Upper lobe of left lung (tissue), 6 donors: ENCODE data around the gene ANKRD18B. TPM values are rescaled to one million over a fixed set of nuclear protein-coding genes. Genes with fewer than 3 reads are reported as not detected.
"Not testable (repeated sequence)": the region's sequence is repeated elsewhere in the genome, so short reads cannot be mapped to it uniquely, and the experiment has no call there.

Experiments
- ATAC-seq, 2 donors: fragments of 200-7000 bp; cut with Tn5 transposase; one replicate each; pipeline ENCODE4 v1.9.1; 2022; ENCODE audit warnings: mild to moderate bottlenecking in 2 of 2, moderate library complexity in 2 of 2; ENCODE audit not compliant: low FRiP score in 2 of 2
- DNase-seq, 2 donors: peaks; one replicate each; pipeline ENCODE4 v3.0.0-alpha.2; 2019 to 2020
- H3K27ac ChIP-seq, 4 donors: fragments of 200-600 bp; sonication (generic); one replicate each; pipeline ENCODE4 v1.5.1; 2016 to 2019
- H3K27me3 ChIP-seq, 4 donors: fragments of 200-600 bp; sonication (generic); one replicate each; pipeline ENCODE4 v1.5.1; 2017 to 2019
- H3K36me3 ChIP-seq, 4 donors: fragments of 200-600 bp; sonication (generic); one replicate each; pipeline ENCODE4 v1.5.1; 2016 to 2019
- H3K4me1 ChIP-seq, 4 donors: fragments of 200-600 bp; sonication (generic); one replicate each; pipeline ENCODE4 v1.5.1; 2018 to 2019
- H3K4me3 ChIP-seq, 4 donors: fragments of 200-600 bp; sonication (generic); one replicate each; pipeline ENCODE4 v1.5.1; 2017 to 2019; ENCODE audit warnings: mild to moderate bottlenecking in 2 of 4, moderate library complexity in 1 of 4
- H3K9me3 ChIP-seq, 4 donors: fragments of 200-600 bp; sonication (generic); one replicate each; pipeline ENCODE4 v1.5.1; 2018 to 2019
- WGBS, 2 donors: methylation state at CpG; one replicate each; pipeline ENCODE4 v1.1.5; 2017 to 2018; 5-methylcytosine and 5-hydroxymethylcytosine counted together
- total RNA-seq, 6 donors: library from RNA; depleted of rRNA in 4 of 6; stranded (reverse); fragments of >200 nt in 4 of 6; gene quantifications; one replicate each; pipeline versions ENCODE4 v1.1.0 to v1.2.1, GENCODE V29; 2016 to 2021
- donor health status: DM: no; HTN: no; CAD: no; lungs with moderate emphysema.
- donor health status: DM: no; HTN: yes; CAD: no; lungs with severe emphysema.

Gene ANKRD18B
- total RNA-seq, 6 donors from 2014 or later: 1.1 to 2.0 TPM; not detected in 4

- not testable (repeated sequence) for DNase-seq, H3K27ac ChIP-seq, H3K4me1 ChIP-seq, H3K36me3 ChIP-seq, H3K4me3 ChIP-seq, H3K9me3 ChIP-seq, ATAC-seq, H3K27me3 ChIP-seq
- WGBS, 2 donors: 40 to 45% methylated on average over 2 of the region's 2 CpGs
Measured at GRCh38 chr9:33582686-33583085, 58.6 kb downstream of the ANKRD18B start.

GRCh38 chr9:33586128-33586527 is 62.1 kb downstream of the ANKRD18B start:
- not testable (repeated sequence) for H3K4me3 ChIP-seq, H3K9me3 ChIP-seq, H3K4me1 ChIP-seq, H3K27ac ChIP-seq, DNase-seq, H3K27me3 ChIP-seq, ATAC-seq, H3K36me3 ChIP-seq
- WGBS, 2 donors: 79% methylated on average over 1 of the region's 1 CpG; no CpG with 5 or more reads in 1 of the 2 donors

- H3K9me3 ChIP-seq, H3K36me3 ChIP-seq, H3K27ac ChIP-seq, H3K4me3 ChIP-seq, H3K27me3 ChIP-seq, DNase-seq, H3K4me1 ChIP-seq, ATAC-seq: not testable (repeated sequence)
- no CpG with 5 or more reads among the region's 2 CpGs for WGBS, 2 donors
Measured at GRCh38 chr9:33587799-33588198, 63.7 kb downstream of the ANKRD18B start.

DNA sequence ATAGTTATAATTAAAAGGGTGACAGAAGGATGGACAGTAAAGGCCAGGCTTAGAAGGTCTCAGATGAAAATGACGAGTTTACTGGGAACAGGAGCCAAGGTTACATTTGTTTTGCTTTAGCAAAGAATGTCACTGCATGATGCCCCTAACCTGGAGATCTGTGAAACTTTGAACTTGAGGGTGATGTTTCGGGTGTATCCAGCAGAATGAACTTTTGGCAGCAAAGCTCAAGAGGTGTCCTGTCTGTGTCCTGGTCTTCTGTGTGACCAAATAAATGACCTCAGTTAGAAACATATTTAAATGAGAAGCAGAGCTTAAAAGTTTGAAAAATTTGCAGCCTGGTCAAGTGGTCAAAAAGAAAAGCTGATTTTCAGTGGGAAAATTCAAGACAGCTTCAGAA is 64.8 kb downstream of the ANKRD18B start:
- ATAC-seq, H3K9me3 ChIP-seq, H3K4me3 ChIP-seq, DNase-seq, H3K36me3 ChIP-seq, H3K4me1 ChIP-seq, H3K27me3 ChIP-seq, H3K27ac ChIP-seq: not testable (repeated sequence)
- 88 to 89% methylated on average over 1 of the region's 2 CpGs for WGBS, 2 donors

DNA sequence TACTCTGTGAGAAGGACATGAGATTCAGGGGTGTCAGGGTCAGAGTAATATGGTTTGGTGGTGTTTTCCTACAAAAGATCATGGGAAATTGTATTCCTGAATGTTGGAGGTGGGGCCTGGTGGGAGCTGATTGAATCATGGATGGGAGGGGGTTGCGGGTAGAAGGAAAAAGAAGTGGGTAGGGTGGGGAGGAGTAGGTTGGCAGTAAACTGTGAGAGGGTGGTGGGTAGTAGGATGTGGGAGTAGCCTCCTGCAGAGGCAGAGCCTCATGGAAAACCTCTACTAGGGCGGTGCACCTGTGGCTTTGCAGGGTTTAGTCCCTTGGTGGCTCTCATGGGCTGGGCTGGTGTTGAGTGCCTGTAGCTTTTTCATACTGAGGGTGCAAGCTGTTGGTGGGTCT is 66.8 kb downstream of the ANKRD18B start:
- not testable (repeated sequence) for H3K36me3 ChIP-seq, DNase-seq, H3K9me3 ChIP-seq, H3K4me1 ChIP-seq, H3K27ac ChIP-seq, H3K27me3 ChIP-seq, H3K4me3 ChIP-seq, ATAC-seq
- WGBS, 2 donors: 80 to 93% methylated on average over 2 of the region's 2 CpGs

DNA sequence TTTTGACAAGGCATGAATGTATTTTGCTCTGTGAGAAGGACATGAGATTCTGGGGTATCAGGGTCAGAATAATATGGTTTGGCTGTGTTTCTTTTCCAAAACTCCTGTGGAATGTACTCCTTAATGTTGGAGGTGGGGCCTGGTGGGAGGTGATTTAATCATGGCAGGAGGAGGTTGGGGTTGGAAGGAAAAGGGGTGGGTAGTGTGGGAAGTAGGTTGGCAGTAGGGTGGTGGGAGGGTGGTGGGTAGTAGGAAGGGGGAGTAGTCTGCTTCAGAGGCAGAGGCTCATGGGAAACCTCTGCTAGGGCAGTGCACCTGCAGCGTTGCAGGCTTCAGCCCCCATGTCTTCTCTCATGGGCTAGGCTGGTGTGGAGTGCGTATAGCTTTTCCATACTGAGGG is 72.9 kb downstream of the ANKRD18B start:
- H3K27ac ChIP-seq, ATAC-seq, DNase-seq, H3K27me3 ChIP-seq, H3K36me3 ChIP-seq, H3K4me1 ChIP-seq, H3K4me3 ChIP-seq, H3K9me3 ChIP-seq: not testable (repeated sequence)
- WGBS, 2 donors: 100% methylated on average over 2 of the region's 2 CpGs

DNA sequence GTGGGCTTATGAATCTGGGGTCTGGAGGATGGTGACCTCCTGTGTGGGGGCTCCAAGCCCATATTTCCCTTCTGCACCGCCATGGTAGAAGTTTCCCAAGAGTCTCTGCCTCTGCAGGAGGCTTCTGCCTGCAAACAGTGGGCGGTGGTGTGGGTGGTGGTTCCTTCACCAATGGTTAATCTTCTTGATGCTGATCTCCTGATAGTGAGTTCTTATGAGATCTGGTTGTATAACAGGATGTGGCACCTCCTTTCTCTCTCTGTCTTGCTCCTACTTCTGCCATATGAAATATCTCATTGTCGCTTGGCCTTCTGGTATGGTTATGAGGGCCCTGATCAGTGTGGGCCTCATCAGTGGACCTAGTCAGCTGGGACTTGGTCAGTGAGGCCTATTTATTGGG is 73.3 kb downstream of the ANKRD18B start:
- not testable (repeated sequence) for H3K27ac ChIP-seq, H3K27me3 ChIP-seq, H3K4me1 ChIP-seq, DNase-seq, H3K36me3 ChIP-seq, H3K9me3 ChIP-seq, H3K4me3 ChIP-seq, ATAC-seq
- 87 to 100% methylated on average over 3 of the region's 3 CpGs for WGBS, 2 donors

DNA sequence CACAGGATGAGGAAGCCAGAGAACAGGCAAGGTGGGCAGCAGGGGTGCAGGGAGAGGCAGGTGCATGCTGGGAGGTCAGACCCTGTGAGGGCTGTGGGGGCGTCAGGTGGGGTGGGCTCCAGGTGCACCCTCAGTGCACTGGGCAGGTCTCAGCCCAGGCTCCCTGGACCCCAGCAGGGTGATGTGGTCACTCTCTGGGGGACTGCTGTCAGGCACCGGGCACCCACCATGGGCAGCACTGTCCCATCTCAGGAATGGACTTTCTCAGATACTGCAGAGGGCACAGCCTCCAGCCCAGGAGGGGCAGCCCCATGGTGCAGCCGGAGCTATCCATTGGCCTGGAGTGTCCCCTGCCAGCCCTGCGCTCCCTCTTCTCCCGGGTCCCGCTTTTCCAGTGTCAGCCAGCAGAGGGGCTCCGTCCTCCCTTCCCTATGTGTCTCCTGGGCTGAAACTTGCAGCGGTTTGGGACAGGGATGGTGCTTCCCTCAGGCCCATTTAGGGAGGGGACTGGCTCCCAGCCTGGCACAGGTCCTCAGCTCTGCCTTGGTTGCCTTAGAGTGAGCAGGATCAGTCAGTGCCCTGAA is 74.8 kb downstream of the ANKRD18B start:
- H3K27me3 ChIP-seq, H3K4me3 ChIP-seq, ATAC-seq, H3K27ac ChIP-seq, H3K36me3 ChIP-seq, H3K9me3 ChIP-seq, H3K4me1 ChIP-seq: not testable (repeated sequence)
- peak in 1 of 2 donors; percentile 64 for DNase-seq
- WGBS, 2 donors: 84 to 96% methylated on average over 8 of the region's 8 CpGs

GRCh38 chr9:33600911-33601310 is 76.9 kb downstream of the ANKRD18B start:
- not testable (repeated sequence) for H3K36me3 ChIP-seq, H3K9me3 ChIP-seq, H3K27ac ChIP-seq, ATAC-seq, H3K4me3 ChIP-seq, H3K4me1 ChIP-seq, H3K27me3 ChIP-seq
- WGBS, 2 donors: 96 to 98% methylated on average over 9 to 10 of the region's 32 CpGs
- peak in 1 of 2 donors; percentile 68 for DNase-seq

- not testable (repeated sequence) for H3K27ac ChIP-seq, H3K36me3 ChIP-seq, H3K9me3 ChIP-seq, H3K4me3 ChIP-seq, DNase-seq, H3K4me1 ChIP-seq, H3K27me3 ChIP-seq, ATAC-seq
- WGBS, 2 donors: 12 to 40% methylated on average over 2 to 3 of the region's 3 CpGs
Measured at GRCh38 chr9:33604249-33604648, 80.2 kb downstream of the ANKRD18B start.

DNA sequence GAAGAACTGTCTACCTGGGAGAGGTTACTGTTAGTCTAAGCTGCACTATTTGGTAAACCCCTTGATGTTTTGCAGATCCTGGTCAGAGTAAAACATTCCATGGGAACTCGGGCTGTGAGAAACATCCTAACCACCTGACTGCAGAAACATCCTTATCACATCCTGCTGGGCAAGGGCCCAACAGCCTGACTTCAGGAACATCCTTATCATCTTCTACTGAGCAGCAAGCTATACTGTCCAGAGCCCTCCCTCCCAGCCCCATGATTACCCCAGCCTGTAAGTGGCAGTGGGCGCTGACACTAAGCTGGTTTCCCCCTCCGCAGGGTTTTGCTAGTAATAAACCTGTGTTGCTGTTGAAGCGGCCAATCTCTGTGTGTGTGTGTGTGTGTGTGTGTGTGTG is 80.9 kb downstream of the ANKRD18B start:
- H3K27me3 ChIP-seq, DNase-seq, H3K36me3 ChIP-seq, H3K4me1 ChIP-seq, H3K9me3 ChIP-seq, ATAC-seq, H3K27ac ChIP-seq, H3K4me3 ChIP-seq: not testable (repeated sequence)
- 40 to 63% methylated on average over 1 to 3 of the region's 4 CpGs for WGBS, 2 donors
